Dedifferentiated amniotic fluid mesenchymal stem cell (primary cell): ENCODE measurements around the gene DHRS2.
"Not testable (repeated sequence)": the region's sequence is repeated elsewhere in the genome, so short reads cannot be mapped to it uniquely, and the experiment has no call there.

Experiments
- DNase-seq: peaks from one replicate; pipeline ENCODE4 v3.0.0-alpha.2; 2016; ENCODE audit errors: extremely low spot score

The DHRS2 gene

DNA sequence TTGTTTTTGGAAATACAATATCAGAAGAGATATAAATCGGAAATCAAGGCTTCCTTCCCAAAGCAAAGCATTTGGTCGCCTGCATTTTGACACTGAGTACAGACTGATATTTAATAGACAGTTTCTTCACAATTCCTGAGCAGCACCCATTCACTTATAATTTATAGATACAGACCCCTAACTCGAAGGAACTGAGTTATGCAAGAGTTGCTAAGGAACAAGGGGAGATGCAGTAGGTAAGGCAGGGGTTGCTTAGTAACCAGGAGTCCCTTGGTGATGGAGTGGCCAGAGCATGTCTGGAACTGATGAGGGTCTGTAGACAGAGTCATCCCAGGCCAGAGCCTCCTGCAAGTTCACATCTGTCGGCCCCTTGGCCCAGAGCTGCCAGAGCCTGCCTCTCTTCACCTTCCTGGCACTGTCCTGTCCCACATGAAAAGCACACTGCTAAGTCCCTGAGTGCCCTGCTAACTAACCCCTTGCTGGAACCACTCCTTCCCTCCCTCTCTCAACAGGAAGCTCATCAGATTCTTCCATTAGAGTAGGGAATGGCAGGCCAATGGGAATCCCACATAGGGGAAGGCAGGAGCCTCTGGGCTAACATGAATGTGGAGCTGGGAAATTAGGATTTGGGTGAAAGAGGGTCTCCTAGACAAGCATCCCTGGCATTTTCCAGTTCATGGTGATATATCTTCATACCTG is 3.6 kb upstream of the DHRS2 start:
- DNase-seq, result no peak

DNA sequence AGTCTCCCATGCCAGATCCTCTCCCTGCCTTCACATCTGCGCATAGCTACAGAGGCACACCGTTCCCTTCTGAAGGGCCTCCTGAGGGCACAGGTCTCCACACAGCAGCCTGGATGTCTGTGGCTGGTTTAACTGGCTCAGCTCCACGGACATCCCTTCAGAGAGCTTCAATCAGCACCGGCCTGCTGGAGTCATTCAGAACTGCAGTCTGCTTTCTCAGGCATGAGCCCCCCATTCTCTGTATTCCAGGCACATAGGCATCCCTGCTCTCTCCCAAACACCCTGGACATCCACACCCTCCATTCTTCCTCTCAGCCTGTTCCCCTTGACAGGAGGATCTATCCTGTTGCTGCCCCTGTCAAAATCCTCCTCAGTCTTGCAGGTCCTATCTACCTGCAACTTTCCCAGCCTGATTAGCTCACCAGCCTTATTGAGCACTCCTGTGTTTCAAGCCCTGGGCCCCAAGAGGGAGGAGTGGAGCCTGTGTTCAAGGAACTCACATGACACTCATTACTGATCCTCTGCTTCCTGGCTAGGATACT is 2.9 kb upstream of the DHRS2 start:
- DNase-seq, result no peak

DNA sequence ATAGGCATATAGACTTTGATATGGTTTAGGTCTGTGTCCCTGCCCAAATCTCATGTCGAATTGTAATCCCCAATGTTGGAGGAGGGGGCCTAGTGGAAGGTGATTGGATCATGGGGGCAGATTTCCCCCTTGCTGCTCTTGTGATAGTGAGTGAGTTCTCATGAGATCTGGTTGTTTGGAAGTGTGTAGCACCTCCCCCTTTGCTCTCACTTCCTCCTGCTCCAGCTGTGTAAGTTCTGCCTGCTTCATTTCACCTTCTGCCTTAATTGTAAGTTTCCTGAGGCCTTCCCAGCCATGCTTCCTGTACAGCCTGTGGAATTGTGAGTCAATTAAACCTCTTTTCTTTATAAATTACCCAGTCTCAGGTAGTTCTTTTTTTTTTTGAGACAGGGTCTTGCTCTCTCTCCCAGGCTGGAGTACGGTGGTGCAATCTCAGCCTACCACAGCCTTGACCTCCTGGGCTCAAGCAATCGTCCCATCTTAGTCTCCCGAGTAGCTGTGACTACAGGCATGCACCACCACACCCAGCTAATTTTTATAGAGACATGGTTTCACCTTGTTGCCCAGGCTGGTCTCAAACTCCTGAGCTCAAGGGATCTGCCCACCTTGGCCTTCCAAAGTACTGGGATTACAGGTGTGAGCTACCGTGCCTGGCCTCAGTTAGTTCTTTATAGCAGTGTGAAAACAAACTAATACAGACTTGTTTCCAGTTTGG is 1.3 kb upstream of the DHRS2 start:
- not testable (repeated sequence) for DNase-seq

DNA sequence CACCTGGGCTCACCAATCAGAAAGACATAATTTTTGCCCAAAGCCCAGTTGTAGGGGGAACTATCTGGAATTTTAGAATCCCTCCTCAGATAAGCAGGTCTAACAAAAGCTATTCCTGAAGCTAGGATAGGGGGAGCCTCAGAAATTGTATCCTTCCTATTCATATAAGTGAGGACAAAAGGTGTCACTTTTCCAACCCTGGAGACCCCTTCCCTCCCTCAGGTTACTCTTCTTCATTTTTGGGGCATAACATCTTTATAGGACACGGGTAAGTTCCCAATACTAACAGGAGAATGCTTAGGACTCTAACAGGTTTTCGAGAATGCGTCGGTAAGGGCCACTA is 1.1 kb downstream of the DHRS2 start:
- not testable (repeated sequence) for DNase-seq

DNA sequence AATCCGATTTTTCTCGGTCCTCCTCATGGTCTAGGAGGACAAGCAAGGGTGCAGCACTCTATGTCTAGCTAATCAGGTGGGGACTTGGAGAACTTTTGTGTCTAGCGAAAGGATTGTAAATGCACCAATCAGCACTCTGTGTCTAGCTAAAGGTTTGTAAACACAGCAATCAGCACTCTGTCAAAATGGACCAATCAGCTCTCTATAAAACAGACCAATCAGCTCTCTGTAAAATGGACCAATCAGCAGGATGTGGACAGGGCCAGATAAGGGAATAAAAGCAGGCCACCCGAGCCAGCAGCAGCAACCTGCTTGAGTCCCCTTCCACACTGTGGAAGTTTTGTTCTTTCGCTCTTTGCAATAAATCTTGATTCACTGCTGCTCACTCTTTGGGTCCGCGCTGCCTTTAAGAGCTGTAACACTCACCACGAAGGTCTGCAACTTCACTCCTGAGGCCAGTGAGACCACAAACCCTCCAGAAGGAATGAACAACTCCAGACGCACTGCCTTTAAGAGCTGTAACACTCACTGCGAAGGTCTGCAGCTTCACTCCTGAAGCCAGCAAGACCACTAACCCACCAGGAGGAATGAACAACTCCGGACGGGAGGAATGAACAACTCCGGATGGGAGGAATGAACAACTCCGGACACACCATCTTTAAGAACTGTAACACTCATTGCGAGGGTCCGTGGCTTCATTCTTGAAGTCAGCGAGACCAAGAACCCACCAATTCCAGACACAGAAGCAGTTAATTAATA is 1.7 kb downstream of the DHRS2 start:
- DNase-seq, result not testable (repeated sequence)

DNA sequence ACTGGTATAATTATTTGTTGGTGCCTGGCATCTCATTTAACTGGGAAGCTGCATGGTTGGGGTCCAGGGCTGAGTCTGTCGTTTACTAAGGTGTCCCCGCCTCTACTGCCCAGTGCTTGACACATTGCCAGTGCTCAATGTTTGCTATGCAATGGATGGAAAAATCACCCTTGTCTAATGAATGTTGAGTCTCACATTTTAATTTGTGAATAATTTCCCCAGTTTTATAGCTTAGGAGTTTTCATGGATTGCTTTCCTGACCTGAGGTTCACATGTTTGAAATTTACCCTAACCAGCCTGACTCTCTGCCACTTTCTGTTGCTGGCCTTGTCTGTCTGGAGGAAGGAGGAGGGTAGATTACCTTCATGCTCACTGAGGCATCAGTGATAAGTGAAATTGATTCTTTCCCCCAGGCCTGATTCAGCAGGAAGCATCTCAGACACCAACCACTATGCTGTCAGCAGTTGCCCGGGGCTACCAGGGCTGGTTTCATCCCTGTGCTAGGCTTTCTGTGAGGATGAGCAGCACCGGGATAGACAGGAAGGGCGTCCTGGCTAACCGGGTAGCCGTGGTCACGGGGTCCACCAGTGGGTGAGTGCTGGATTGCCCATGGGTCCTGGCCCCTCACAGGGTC is 2.4 kb downstream of the DHRS2 start:
- DNase-seq, result no peak

DNA sequence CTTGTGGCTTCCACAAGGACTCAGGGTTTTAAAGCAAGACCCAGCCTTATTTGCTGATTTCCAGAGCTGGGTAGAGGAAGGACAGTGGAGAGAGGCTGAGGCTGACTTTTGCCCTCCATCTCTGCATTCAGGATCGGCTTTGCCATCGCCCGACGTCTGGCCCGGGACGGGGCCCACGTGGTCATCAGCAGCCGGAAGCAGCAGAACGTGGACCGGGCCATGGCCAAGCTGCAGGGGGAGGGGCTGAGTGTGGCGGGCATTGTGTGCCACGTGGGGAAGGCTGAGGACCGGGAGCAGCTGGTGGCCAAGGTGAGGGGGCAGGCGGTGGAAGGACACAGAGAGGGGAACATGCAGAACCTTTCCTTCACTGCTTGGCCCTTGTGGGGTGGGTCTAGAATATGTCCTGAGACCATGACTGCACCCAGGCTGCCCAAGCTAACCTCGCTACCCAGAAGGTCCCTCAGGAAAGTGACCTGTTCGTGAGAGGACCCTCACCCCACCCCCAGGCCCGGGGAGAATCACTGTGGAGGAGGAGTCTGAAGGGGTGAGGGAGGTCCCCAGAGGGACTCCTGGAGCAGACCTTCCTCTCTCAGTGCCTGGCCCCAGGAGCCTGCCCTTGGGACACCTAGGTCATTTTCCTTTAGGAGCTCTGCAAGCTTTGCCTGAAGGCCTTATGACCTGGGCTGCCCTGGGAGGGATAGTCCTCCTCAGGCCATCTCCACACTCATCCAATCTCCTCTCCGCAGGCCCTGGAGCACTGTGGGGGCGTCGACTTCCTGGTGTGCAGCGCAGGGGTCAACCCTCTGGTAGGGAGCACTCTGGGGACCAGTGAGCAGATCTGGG is 3.1 kb downstream of the DHRS2 start:
- DNase-seq, result no peak

DNA sequence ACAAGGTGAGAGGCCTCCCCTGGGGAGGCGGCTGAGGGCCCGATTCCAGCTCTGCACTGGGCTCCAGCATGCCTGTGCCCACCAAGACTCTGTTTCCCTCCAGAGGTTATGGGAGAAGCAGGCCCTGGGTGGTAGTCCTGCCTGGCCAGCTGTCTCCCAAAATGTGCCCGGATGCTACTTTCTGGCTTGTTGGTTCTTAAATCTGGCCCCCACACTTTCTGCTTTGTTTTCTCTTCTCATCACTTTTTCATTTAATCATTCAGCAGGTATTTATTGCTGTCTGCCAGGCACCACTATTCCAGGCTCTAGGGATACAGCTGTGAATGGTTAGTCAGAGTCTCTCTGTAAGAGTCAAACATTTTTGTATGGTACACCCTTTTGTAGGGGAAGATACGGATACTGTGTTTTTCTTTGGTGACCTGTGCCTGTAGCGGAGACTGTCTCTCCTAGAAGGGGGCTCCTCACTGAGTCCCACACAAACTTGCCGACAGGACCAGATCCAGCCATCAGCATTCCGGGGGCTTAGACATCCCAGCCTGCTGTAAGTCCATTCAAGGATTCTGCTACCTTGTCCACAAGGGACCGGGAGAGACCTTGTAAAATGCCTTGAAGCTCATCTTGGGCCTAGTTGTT is 3.8 kb downstream of the DHRS2 start:
- DNase-seq, result no peak

DNA sequence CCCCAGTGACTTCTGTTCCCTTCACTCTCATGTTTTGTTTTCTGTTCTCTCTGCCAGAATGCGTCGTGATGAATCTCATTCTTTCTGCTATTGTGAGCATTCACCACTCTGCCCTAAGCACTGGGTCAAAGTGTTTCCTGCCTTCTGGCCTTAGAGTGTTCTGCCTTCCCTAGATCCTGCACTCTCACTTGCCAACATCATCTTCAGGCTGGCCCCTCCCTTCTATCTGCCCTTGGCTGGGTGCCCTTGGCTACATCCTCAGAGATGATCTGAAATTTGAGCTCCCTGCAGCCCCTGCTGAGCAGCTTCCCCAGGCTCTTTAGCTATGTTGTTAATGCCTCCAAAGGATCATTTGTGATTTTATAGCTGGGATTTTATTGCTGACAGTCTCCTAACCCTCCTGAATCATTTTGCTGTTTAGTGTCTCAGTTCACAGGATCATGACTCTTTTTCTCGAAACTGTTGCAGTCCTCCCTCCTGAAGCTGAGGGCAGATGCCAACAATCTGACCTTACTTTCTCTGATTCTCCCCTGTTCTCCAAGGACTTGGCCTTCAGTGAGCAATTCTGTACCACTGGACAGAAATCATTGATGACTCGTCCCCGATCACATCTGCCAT is 4.5 kb downstream of the DHRS2 start:
- peak; percentile 32 for DNase-seq

DNA sequence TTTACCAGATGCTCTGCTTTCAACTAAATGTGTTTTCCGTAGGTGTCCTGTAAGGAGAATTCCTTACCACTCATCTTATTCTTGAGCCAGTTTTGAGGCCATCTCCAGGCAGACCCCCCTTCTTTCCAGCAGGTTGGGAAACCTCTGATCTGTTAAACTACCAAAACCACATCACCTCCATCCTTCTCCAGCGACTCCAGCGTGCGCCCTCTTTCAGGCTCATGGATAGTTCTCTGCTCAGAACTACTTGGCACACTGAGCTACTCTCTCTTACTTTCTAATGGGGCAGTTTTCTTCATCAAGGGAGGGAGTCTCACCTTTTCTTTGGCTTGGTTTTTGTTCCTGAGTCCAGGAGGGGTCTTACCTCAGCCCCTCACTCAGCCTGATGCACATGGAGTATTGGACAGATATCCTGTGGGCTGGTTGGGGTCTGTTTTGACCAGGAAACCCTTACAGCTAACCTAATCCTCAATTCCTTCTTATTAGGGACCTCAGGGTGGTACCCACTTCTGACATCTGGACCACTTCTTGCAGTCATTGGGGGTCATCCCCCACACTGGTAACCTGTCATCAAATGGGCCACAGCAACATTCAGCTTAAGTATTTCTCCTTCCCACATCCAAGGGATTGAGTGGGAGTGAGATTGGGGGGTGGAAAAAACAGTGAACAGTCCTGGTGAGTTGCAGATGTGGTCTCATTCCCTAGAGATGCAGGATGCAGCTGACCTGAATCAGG is 5.2 kb downstream of the DHRS2 start:
- DNase-seq, result no peak

DNA sequence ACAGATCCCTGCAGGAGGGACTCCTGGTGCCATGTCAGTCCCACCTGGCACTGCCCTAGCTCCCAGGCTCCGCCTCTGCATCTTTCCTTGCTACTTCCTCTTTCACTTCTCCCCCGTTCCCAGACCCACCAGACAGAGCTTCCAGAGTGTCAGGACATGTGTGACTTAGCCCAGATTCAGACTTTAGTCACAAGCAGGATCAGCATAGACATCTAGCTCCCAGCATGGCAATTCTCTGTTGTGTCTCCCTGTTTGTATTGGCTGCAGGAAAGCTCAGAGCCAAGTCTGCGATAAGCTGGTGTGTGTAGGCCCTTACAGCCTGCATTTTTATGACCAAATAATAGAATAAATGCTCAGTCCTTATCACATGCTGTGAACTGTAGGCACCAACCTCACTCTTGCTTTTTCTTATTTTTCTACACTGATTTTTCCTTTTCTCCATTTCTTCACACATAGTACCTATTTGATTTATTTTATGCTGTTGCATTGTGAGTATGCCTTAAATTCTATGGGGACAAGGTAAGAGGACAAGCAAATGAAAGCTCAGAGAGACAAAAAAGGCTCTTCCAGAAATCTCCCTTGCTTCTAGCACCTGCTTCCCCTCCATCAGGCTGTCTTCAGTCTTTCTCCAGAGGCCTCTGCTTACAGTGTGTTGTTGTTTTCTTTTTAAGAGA is 5.9 kb downstream of the DHRS2 start:
- no peak for DNase-seq

DNA sequence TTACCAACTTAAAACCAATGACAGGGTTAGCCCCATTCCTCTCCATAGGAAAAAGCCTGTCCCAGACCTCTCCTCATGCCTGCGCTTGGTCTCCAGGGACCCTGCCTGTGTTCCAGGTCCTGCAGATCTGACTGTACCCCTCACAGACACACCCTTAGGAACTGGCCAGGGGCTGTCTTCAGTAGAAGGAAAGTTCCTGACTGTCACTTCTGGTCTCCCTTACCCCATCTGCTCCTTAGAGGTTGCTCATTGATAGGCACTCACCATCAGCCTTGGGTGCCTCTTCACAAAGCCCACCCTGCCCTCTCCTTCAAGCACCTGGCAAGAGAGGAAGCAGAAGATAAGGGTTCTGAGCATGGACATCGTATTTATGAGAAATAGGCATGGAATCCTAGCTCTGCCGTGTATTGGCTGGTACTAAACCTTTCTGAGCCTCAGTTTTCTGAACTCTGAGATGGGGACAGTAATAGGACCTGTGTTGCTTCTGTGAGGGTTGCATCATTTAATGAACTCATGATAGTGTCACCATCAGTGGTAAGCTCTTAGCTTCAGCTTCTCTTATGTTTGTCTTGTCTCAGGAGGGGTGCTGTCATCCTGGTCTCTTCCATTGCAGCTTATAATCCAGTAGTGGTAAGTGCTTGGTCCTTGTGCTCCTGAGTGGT is 7.5 kb downstream of the DHRS2 start:
- DNase-seq, result no peak

DNA sequence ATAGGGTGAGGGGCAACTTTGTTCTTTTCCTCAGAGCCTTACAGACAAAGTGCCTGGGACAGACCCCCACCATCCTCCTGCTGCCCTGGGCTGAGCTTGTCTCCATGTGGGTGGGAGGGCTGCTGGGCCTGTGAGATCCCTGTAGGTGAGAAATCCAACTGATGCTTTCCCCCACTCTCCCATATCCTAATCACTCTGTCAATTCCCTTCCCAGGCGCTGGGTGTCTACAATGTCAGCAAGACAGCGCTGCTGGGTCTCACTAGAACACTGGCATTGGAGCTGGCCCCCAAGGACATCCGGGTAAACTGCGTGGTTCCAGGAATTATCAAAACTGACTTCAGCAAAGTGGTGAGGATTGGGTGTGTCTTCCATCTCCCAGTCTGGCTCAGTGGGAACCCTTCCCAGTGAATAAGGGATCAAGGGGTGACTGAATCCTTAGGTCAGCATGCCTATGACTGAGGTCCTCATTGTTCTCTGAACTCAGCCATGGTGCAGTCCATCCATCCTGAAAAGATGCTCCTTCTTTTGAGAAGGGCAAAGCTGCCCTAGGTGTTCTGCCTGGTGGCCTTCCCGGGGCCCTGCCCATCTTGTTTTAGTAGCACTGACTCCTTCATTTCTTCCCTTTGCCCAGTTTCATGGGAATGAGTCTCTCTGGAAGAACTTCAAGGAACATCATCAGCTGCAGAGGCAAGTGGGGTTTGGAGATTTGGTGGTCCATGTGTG is 8.2 kb downstream of the DHRS2 start:
- DNase-seq, result no peak

DNA sequence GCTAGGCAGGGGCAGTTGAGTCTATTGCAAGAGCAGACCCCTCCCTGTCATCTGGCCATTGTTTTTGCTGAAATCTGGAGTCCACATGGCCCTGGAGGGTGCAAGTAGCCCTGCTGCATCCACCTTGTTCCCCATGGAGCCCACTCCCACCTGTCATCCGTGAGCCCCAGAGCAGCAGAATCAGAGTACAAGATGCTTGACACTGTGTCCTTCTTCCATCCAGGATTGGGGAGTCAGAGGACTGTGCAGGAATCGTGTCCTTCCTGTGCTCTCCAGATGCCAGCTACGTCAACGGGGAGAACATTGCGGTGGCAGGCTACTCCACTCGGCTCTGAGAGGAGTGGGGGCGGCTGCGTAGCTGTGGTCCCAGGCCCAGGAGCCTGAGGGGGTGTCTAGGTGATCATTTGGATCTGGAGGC is 8.8 kb downstream of the DHRS2 start:
- no peak for DNase-seq

DNA sequence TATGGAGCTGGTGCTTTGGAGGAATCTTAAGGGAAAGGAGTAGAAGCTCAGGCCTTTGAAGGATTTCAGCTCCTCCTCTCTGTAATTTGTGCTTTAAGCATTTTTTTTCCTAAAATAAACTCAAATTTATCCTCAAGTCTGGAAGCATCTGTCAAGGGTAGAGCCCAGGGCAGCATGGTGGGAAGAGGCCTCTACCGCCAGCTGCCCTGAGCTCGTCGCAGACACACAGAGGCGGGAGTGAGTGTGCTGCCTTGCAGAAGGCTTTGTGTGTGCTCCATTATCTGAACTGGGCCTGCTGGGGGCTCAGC is 9.3 kb downstream of the DHRS2 start:
- DNase-seq, result no peak

DNA sequence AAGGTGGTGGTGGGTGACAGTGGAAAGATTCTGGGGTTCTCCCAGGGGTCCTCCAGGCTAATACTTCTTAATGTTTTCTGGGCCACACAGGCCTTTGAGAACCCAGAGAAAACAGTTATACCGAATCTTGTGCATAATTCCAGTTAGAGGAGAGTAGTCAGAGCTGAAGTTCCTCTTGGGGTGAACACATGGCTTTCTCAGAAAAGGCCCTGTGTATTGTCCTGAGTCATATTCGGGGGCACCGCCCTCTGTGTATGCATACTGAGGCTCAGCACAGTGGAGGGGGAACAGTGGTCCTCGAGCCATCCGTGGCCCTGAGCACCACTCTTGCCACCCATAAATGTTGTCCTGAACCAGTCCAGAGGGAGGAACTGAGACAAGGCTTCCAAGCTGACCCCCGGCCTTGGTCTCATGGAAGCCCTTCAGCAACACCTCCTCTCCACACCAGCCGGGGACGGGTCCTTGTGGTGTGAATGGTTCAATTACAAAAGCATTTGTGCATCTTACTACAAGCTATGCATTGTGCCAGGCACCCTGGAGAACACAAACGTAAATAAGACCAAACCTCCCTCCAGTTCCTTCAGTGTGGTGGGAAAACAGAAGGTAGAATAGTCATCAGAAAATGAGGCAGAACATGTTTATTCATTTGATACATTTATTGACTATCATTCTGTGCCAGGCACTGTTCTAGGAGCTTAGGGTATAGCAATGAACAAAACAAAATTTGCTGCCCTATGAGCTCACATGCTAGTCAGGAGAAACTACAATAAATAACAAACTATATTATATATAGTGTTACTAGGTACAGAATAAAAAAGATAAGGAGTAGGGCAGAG is 9.9 kb downstream of the DHRS2 start:
- DNase-seq, result no peak
